ENCODE results near the gene LRATD1.
"Not testable (repeated sequence)": the region's sequence is repeated elsewhere in the genome, so short reads cannot be mapped to it uniquely, and the experiment has no call there.

Gene LRATD1

GRCh38 chr2:14621906-14622549, 10.5 kb upstream of the LRATD1 start:
- no peaks in the 10 kb centered on the region for H3K36me3 Mint-ChIP-seq (ENCODE audit: low read depth)
- no peaks in the 10 kb centered on the region for H3K4me1 Mint-ChIP-seq (ENCODE audit: low read depth)
- intact Hi-C loops (cut with micrococcal nuclease): no loop called here
- no peaks in the 10 kb centered on the region for H3K27me3 Mint-ChIP-seq
- H3K27ac Mint-ChIP-seq: no peak overlapping the region
- H3K4me3 Mint-ChIP-seq: no peak overlapping the region
- H3K9me3 Mint-ChIP-seq: no peaks in the 10 kb centered on the region

- intact Hi-C loops (cut with micrococcal nuclease); H3K4me3 Mint-ChIP-seq; H3K9me3 Mint-ChIP-seq; H3K27me3 Mint-ChIP-seq; H3K4me1 Mint-ChIP-seq (ENCODE audit: low read depth); H3K36me3 Mint-ChIP-seq (ENCODE audit: low read depth); H3K27ac Mint-ChIP-seq: not testable (repeated sequence)
These were observed 10.0 kb upstream of the LRATD1 start for GRCh38 chr2:14622550-14622939.

DNA sequence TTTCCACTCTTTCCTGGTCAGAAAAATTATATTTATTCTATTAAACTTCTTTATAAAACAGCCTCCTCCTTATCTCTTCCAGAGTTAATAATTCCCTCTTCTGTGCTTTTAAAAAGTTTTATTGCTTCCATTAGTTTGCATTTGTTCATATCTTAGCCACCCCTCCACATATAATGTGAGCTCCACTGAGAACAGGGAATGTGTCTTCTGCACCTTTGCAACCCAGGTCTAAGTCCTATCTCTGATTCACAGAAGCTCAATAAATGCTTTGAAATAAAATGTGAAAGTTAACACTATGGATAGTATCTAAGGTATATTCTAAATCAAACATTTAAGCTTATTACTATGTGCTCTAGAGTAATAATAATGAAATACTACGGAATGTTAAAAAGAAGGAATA, 9.3 kb upstream of the LRATD1 start:
- Mint-ChIP-seq H3K27me3 (no peaks in the 10 kb centered on the region), H3K36me3 (ENCODE audit: low read depth) (no peaks in the 10 kb centered on the region), H3K27ac (no peak overlapping the region), H3K9me3 (no peaks in the 10 kb centered on the region), H3K4me1 (ENCODE audit: low read depth) (no peaks in the 10 kb centered on the region), H3K4me3 (no peak overlapping the region)
- intact Hi-C loops (cut with micrococcal nuclease): no loop called here

GRCh38 chr2:14626873-14627272, 5.6 kb upstream of the LRATD1 start:
- H3K4me1 Mint-ChIP-seq (ENCODE audit: low read depth): no peaks in the 10 kb centered on the region
- intact Hi-C loops (cut with micrococcal nuclease): no loop called here
- H3K4me3 Mint-ChIP-seq: no peak overlapping the region
- H3K27ac Mint-ChIP-seq: no peak overlapping the region
- no peaks in the 10 kb centered on the region for H3K36me3 Mint-ChIP-seq (ENCODE audit: low read depth)
- H3K27me3 Mint-ChIP-seq: peaks cover 12% of the 10 kb centered on the region
- no peaks in the 10 kb centered on the region for H3K9me3 Mint-ChIP-seq

DNA sequence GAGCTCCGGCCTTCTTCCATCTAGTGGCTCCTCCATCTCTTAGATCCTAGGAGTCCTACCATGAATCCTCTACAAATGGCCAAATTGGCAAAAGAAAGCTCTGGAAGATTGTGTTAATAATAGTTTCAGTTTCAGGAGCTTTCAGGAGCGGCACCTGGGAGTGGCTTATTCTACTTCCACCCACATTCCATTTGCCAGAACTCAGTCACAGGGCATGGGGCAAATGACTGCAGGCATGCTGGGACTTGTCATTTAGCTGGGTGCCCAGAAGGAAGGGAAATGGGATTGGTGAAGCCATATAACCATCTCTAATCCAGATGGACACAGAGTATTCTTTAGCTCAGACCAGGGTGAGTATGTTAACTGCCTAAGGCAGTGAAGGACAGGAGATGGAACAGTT, 3.6 kb upstream of the LRATD1 start:
- intact Hi-C loops (cut with micrococcal nuclease): no loop called here
- H3K9me3 Mint-ChIP-seq: no peaks in the 10 kb centered on the region
- peaks cover 31% of the 10 kb centered on the region for H3K27me3 Mint-ChIP-seq
- no peaks in the 10 kb centered on the region for H3K36me3 Mint-ChIP-seq (ENCODE audit: low read depth)
- H3K27ac Mint-ChIP-seq: no peak overlapping the region
- H3K4me1 Mint-ChIP-seq (ENCODE audit: low read depth): no peaks in the 10 kb centered on the region
- no peak overlapping the region for H3K4me3 Mint-ChIP-seq

DNA sequence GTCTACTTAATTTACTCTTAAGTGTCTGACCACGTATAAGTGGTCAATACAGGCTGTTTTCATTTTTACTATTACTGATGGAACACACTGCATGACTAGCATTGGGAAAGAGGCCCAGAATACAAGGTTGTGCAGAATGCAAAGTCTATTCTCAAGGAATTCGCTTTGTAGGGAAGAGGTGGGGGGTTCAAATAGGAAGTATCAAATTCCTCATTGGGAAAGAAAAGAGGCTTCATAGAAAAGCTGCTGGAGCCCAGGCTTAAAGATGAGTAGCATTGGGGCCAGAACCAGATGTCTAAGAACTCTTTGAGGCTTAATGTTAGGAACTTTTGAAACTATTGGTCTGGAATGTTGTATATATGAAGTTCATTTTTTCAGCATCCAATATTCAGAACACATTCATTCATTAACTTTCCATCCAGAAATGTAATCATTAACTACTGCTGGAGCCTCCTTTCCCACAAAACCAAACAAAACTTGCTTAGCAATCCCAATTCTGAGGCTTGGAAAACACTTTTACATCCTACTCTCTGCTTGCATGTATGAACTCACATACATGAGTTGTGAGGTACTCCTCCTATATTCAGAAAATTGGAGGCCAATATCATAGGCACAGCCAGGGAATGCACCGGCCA, 994 bp upstream of the LRATD1 start:
- Mint-ChIP-seq H3K36me3 (ENCODE audit: low read depth) (no peaks in the 10 kb centered on the region), H3K4me1 (ENCODE audit: low read depth) (no peaks in the 10 kb centered on the region), H3K27me3 (peaks cover 57% of the 10 kb centered on the region), H3K4me3 (no peak overlapping the region), H3K27ac (no peak overlapping the region), H3K9me3 (no peaks in the 10 kb centered on the region)
- intact Hi-C loops (cut with micrococcal nuclease): no loop called here

DNA sequence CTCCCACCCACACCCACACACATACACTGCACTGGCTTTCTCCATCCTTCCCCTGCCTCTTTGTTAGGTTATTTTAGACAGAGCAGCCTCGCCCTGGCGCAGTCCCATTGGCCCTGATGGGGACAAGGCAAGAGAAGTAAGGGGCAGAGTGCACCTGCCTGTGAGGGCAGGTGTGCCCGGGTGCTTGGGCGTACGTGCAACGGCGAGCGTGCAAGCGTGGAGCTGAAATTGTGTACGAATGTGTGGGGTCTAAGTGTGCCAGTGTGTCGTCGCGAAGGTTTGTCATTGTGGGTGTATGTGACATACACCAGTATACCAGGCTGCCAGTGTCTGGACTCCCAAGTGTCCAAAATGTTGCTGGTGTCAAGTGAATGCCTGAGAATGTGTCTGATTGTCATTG, 544 bp downstream of the LRATD1 start:
- Mint-ChIP-seq H3K4me3 (no peak overlapping the region), H3K27ac (no peak overlapping the region), H3K9me3 (no peaks in the 10 kb centered on the region), H3K36me3 (ENCODE audit: low read depth) (no peaks in the 10 kb centered on the region), H3K27me3 (peaks cover 64% of the 10 kb centered on the region), H3K4me1 (ENCODE audit: low read depth) (no peaks in the 10 kb centered on the region)
- intact Hi-C loops (cut with micrococcal nuclease): no loop called here

- no peak overlapping the region for H3K27ac Mint-ChIP-seq
- no peaks in the 10 kb centered on the region for H3K4me1 Mint-ChIP-seq (ENCODE audit: low read depth)
- H3K27me3 Mint-ChIP-seq: peaks cover 64% of the 10 kb centered on the region
- no peaks in the 10 kb centered on the region for H3K9me3 Mint-ChIP-seq
- H3K4me3 Mint-ChIP-seq: no peak overlapping the region
- no peaks in the 10 kb centered on the region for H3K36me3 Mint-ChIP-seq (ENCODE audit: low read depth)
- intact Hi-C loops (cut with micrococcal nuclease): no loop called here
These were observed 1.1 kb downstream of the LRATD1 start for GRCh38 chr2:14633461-14634181.

GRCh38 chr2:14634182-14634488, 1.6 kb downstream of the LRATD1 start:
- Mint-ChIP-seq H3K36me3 (ENCODE audit: low read depth) (no peaks in the 10 kb centered on the region), H3K4me1 (ENCODE audit: low read depth) (no peaks in the 10 kb centered on the region), H3K9me3 (no peaks in the 10 kb centered on the region), H3K4me3 (no peak overlapping the region), H3K27me3 (peaks cover 62% of the 10 kb centered on the region), H3K27ac (no peak overlapping the region)
- intact Hi-C loops (cut with micrococcal nuclease): no loop called here

DNA sequence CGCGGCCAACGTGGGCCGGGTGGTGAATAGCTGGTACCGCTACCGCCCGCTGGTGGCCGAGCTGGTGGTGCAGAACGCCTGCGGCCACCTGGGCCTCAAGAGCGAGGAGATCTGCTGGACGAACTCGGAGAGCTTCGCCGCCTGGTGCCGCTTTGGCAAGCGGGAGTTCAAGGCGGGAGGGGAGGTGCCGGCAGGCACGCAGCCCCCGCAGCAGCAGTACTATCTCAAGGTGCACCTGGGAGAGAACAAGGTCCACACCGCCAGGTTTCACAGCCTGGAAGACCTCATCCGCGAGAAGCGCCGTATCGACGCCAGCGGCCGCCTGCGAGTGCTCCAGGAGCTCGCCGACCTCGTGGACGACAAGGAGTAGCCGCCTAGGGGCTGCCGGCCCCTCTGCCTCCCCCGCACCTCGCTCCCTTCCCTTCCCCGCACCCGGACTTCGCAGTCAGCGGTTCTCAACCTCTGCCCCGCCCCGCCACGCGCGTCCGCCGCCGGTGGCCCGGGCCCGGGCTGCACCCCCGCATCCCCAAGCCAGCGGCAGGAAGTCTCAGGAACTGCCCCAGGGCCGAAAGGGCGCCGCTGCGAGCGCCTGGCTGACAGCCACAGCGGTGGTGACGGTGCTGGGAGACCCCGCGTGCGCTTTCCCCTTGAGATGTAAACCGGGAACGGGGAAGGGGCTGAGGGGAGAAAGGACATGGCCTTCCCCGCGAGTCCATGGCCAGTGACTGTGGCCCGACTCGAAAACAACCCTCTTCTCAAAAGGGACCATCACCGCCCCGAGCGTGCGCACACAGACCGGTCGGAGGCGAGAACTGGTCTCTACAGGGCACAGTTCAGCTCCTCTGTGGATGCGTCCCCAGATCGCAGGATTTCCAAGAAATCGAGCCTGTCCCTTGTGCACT, 2.2 kb downstream of the LRATD1 start:
- Mint-ChIP-seq H3K4me3 (no peak overlapping the region), H3K9me3 (no peaks in the 10 kb centered on the region), H3K36me3 (ENCODE audit: low read depth) (no peaks in the 10 kb centered on the region), H3K4me1 (ENCODE audit: low read depth) (no peaks in the 10 kb centered on the region), H3K27me3 (peaks cover 62% of the 10 kb centered on the region), H3K27ac (no peak overlapping the region)
- intact Hi-C loops (cut with micrococcal nuclease): no loop called here

GRCh38 chr2:14635391-14635871, 2.9 kb downstream of the LRATD1 start:
- intact Hi-C loops (cut with micrococcal nuclease): no loop called here
- no peaks in the 10 kb centered on the region for H3K4me1 Mint-ChIP-seq (ENCODE audit: low read depth)
- H3K36me3 Mint-ChIP-seq (ENCODE audit: low read depth): no peaks in the 10 kb centered on the region
- no peak overlapping the region for H3K27ac Mint-ChIP-seq
- no peak overlapping the region for H3K4me3 Mint-ChIP-seq
- H3K9me3 Mint-ChIP-seq: no peaks in the 10 kb centered on the region
- H3K27me3 Mint-ChIP-seq: peaks cover 62% of the 10 kb centered on the region

DNA sequence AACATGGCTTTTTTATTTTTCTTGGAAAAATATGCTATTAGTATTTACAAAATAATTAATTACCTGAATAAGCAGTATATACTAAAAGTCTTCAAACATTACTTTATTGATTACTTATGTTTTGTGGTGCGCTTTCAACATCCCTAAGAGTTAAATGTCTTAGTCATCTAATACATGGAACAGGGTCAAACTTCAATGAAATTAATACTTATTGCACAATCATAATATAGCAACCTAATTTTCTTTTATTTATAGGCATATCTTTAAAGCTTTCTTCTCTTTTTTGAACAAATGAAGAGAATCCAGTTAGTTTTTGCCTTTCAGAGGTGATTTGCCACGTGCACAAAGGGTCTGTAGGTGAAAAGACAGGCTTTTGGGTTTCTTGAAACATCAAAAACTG, 6.0 kb downstream of the LRATD1 start:
- Mint-ChIP-seq H3K36me3 (ENCODE audit: low read depth) (no peaks in the 10 kb centered on the region), H3K4me1 (ENCODE audit: low read depth) (no peaks in the 10 kb centered on the region), H3K4me3 (no peak overlapping the region), H3K27me3 (peaks cover 37% of the 10 kb centered on the region), H3K9me3 (no peaks in the 10 kb centered on the region), H3K27ac (no peak overlapping the region)
- intact Hi-C loops (cut with micrococcal nuclease): no loop called here

DNA sequence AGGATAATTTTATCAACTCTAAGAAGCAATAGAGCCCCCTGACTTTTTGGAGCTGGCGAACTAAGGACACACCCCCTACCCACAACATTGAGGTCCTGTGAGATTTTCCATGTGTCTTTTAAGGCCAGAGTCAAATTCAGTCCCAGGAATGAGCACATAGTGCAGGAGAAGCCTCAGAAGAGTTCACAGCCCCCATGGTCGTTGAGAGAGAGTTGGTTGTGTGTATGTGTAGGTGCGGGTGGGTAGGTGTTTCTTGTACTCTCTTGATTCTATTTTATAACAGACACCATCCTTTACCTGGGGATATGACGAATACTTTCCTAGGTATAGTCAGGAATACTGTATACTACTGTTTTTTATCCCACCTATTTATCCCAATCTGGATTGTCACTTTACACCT, 8.6 kb downstream of the LRATD1 start:
- no peaks in the 10 kb centered on the region for H3K36me3 Mint-ChIP-seq (ENCODE audit: low read depth)
- H3K27me3 Mint-ChIP-seq: peaks cover 11% of the 10 kb centered on the region
- H3K27ac Mint-ChIP-seq: no peak overlapping the region
- intact Hi-C loops (cut with micrococcal nuclease): no loop called here
- no peak overlapping the region for H3K4me3 Mint-ChIP-seq
- H3K9me3 Mint-ChIP-seq: no peaks in the 10 kb centered on the region
- H3K4me1 Mint-ChIP-seq (ENCODE audit: low read depth): no peaks in the 10 kb centered on the region

DNA sequence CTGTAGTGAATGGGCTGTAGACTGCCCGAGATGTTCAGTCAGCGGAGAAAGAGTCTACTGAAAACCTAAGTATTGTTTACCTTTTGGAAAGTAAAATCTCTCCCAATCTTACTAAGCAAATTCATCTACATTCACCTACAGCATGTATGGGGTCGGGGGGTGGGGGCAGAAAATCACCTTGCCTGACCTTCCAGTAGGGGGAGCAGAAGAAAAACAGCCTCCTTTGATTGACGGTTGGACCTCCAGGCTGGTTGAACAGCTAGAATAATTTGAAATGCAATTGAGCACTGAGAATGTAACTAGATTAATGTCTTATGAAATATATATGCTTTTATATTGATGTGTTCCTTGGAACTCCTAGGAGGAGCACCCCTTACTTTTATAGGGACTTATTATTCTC, 10.0 kb downstream of the LRATD1 start:
- Mint-ChIP-seq H3K4me3 (no peak overlapping the region), H3K27me3 (no peaks in the 10 kb centered on the region), H3K9me3 (no peaks in the 10 kb centered on the region), H3K27ac (no peak overlapping the region), H3K4me1 (ENCODE audit: low read depth) (no peaks in the 10 kb centered on the region), H3K36me3 (ENCODE audit: low read depth) (no peaks in the 10 kb centered on the region)
- intact Hi-C loops (cut with micrococcal nuclease): no loop called here
